Tibial artery (tissue), 4 donors: Measurements from ENCODE around the gene ERH.

Source experiments
- DNase-seq, 2 donors: peaks; one replicate each; pipeline ENCODE4 v3.0.0-alpha.2; 2019
- H3K27ac ChIP-seq, 2 donors: fragments of 200-600 bp; sonication (generic) in 1 of 2; 1 replicate in 1 of 2; 2 replicates in 1 of 2; pipeline ENCODE4 v1.5.1; 2018 to 2019; ENCODE audit warnings: mild to moderate bottlenecking in 1 of 2
- H3K27me3 ChIP-seq, 2 donors: fragments of 200-600 bp; sonication (generic) in 1 of 2; one replicate each; pipeline versions ENCODE4 v1.5.1 to v1.6.0; 2016 to 2019
- H3K36me3 ChIP-seq, 3 donors: fragments of 200-600 bp; sonication (generic) in 2 of 3; one replicate each; pipeline ENCODE4 v1.5.1; 2016 to 2019; ENCODE audit warnings: mild to moderate bottlenecking in 2 of 3
- H3K4me1 ChIP-seq, 4 donors: fragments of 200-600 bp; sonication (generic) in 2 of 4; 1 replicate in 3 of 4; 2 replicates in 1 of 4; pipeline ENCODE4 v1.5.1; 2016 to 2019
- H3K4me3 ChIP-seq, 2 donors: fragments of 200-600 bp; sonication (generic) in 1 of 2; 1 replicate in 1 of 2; 2 replicates in 1 of 2; pipeline ENCODE4 v1.5.1; 2018 to 2019; ENCODE audit warnings: mild to moderate bottlenecking in 2 of 2
- H3K9me3 ChIP-seq, 3 donors: fragments of 200-600 bp; sonication (generic) in 1 of 3; one replicate each; pipeline ENCODE4 v1.5.1; 2016 to 2019
- CTCF ChIP-seq, 2 experiments: fragments of 200-600 bp in 1 of 2; fragments of 450-650 bp in 1 of 2; IDR thresholded peaks; one replicate each; pipeline ENCODE4 v1.5.1; 2017 to 2019; ENCODE audit warnings: antibody characterized with exemption in 2 of 2, mild to moderate bottlenecking in 1 of 2, moderate library complexity in 1 of 2
- intact Hi-C: fragments of 100-400 bp; cut with DNase I; formaldehyde crosslinking; loops from one replicate; pipeline ENCODE4 v1.15.0; 2023; ENCODE audit warnings: low total_unique reads

ERH gene

GRCh38 chr14:69404478-69404877 lies 6.4 kb upstream of the ERH start:
- no peak for DNase-seq
- H3K9me3 ChIP-seq = no peaks in the 10 kb centered on the region
- no peak overlapping the region for H3K27ac ChIP-seq
- no peak for TF ChIP-seq CTCF (IDR thresholded peaks at IDR 0.05)
- H3K4me1 ChIP-seq = peaks cover 0 to 28% (median 23%) of the 10 kb centered on the region in 4 donors
- H3K4me3 ChIP-seq = no peak overlapping the region
- peaks cover 0 to 3% (median 0%) of the 10 kb centered on the region in 3 donors for H3K36me3 ChIP-seq
- H3K27me3 ChIP-seq = no peaks in the 10 kb centered on the region
- intact Hi-C loops = no loop called here

- H3K27ac ChIP-seq = no peak overlapping the region
- no peak for TF ChIP-seq CTCF (IDR thresholded peaks at IDR 0.05)
- intact Hi-C loops = no loop called here
- no peaks in the 10 kb centered on the region for H3K27me3 ChIP-seq
- no peaks in the 10 kb centered on the region for H3K9me3 ChIP-seq
- no peak overlapping the region for H3K4me3 ChIP-seq
- no peak for DNase-seq
- peaks cover 0 to 41% (median 36%) of the 10 kb centered on the region in 4 donors for H3K4me1 ChIP-seq
- H3K36me3 ChIP-seq = no peaks in the 10 kb centered on the region
Measured at GRCh38 chr14:69401841-69402240, 3.7 kb upstream of the ERH start.

GRCh38 chr14:69400154-69400553 lies 2.1 kb upstream of the ERH start:
- Histone ChIP-seq H3K27ac (no peak overlapping the region), H3K9me3 (no peaks in the 10 kb centered on the region), H3K4me1 (peaks cover 0 to 56% (median 43%) of the 10 kb centered on the region in 4 donors), H3K27me3 (no peaks in the 10 kb centered on the region), H3K36me3 (peaks cover 0 to 12% (median 2%) of the 10 kb centered on the region in 3 donors), H3K4me3 (peak overlapping the region in 1 of 2 donors; percentile 94)
- no peak for DNase-seq
- intact Hi-C loops = no loop called here
- TF ChIP-seq CTCF (IDR thresholded peaks at IDR 0.05) = no peak

GRCh38 chr14:69399750-69400149 lies 1.7 kb upstream of the ERH start:
- Histone ChIP-seq H3K4me1 (peaks cover 0 to 59% (median 43%) of the 10 kb centered on the region in 4 donors), H3K4me3 (peak overlapping the region; percentile 87 to 94), H3K36me3 (peaks cover 4 to 16% (median 6%) of the 10 kb centered on the region in 3 donors), H3K27ac (no peak overlapping the region), H3K9me3 (no peaks in the 10 kb centered on the region), H3K27me3 (no peaks in the 10 kb centered on the region)
- TF ChIP-seq CTCF (IDR thresholded peaks at IDR 0.05) = no peak
- no peak for DNase-seq
- intact Hi-C loops = no loop called here

- Histone ChIP-seq H3K9me3 (no peaks in the 10 kb centered on the region), H3K4me3 (peak overlapping the region; percentile 87 to 94), H3K36me3 (peaks cover 13 to 26% (median 15%) of the 10 kb centered on the region in 3 donors), H3K4me1 (peaks cover 0 to 59% (median 43%) of the 10 kb centered on the region in 4 donors), H3K27me3 (no peaks in the 10 kb centered on the region), H3K27ac (peak overlapping the region; percentile 86 to 89)
- TF ChIP-seq CTCF (IDR thresholded peaks at IDR 0.05) = no peak
- intact Hi-C loops = no loop called here
- no peak for DNase-seq
Measured at GRCh38 chr14:69398818-69399210, 715 bp upstream of the ERH start.

- DNase-seq = no peak
- intact Hi-C loops = no loop called here
- Histone ChIP-seq H3K9me3 (no peaks in the 10 kb centered on the region), H3K27ac (no peak overlapping the region), H3K4me3 (no peak overlapping the region), H3K36me3 (peaks cover 30 to 45% (median 35%) of the 10 kb centered on the region in 3 donors), H3K27me3 (no peaks in the 10 kb centered on the region), H3K4me1 (peaks cover 0 to 57% (median 42%) of the 10 kb centered on the region in 4 donors)
- no peak for TF ChIP-seq CTCF (IDR thresholded peaks at IDR 0.05)
Measured at GRCh38 chr14:69395929-69396328, 2.2 kb downstream of the ERH start.
